GM19372 (cell line): ENCODE data around the gene POLD1.

Source experiments
- ATAC-seq: cut with Tn5 transposase; IDR thresholded peaks from one replicate; pipeline ENCODE4 v1.9.1; 2021; ENCODE audit warnings: mild to moderate bottlenecking, low read depth, moderate library complexity; ENCODE audit not compliant: unreplicated experiment

POLD1 gene

DNA sequence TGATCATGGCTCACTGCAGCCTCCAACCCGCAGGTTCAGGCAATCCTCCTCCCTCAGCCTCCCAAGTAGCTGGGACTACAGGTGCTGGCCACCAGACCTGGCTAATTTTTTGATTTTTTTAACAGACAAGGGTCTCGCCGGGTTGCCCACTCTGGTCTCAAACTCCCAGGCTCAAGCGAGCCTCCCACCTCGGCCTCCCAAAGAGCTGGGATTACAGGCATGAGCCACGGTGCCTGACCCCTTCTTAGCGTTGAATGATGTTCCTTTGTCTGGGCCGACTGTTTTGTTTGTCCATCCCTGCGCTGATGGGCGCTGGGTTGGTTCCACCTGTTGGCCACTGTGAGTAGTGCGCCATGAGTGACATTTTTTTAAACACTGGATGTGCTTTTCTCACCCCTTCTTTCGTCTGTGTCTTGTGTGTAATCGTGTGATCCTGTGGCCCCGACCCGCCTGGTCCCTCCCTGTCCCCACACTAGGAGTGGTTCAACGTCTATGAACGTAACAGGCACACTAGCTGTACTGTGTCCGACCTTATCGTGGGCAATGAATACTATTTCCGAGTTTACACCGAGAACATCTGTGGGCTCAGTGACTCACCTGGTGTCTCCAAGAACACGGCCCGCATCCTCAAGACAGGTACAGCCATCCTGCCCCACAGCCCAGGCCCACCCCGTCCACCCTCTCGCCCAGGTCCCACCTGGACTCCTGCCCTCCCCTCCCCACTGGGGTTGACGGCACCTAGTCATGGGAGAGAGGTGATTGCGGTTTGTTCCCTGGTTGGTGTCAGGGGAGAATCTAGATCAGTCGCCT is 77.1 kb downstream of the POLD1 start:
- ATAC-seq = peak; percentile 46

DNA sequence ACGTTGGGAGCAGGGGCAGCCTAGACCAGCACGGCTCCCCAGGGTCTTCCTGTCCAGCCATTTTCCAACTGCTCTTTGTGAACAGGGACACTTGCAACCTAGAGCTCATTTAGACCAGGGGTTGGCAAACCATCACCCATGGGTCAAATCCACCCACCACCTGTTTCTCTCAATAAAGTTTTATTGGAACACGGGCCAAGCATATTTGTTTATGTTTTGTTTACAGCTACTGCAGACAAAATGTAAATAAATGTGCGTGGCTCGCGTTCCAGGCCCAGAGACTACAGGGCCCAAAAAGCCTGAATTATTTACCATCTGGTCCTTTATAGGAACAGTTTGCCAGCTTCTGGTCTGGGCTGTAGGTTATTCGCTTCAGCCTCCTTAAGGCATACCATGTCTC is 78.8 kb downstream of the POLD1 start:
- ATAC-seq = no peak

DNA sequence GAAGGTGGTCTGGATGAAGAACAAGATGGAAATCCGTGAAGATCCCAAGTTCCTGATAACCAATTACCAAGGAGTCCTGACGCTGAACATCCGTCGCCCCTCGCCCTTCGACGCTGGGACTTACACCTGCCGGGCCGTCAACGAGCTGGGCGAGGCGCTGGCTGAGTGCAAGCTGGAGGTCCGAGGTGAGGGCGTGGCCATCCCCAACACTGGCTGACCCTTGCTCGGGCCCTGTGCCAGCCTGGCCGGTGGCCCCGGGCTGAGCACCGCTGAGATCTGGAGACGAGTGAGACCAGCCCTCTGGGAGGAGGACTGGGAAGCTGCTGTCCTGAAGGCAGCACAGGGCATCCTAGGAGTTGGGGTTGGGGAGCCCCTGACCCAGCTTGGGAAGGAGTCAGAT is 80.2 kb downstream of the POLD1 start:
- ATAC-seq = no peak

DNA sequence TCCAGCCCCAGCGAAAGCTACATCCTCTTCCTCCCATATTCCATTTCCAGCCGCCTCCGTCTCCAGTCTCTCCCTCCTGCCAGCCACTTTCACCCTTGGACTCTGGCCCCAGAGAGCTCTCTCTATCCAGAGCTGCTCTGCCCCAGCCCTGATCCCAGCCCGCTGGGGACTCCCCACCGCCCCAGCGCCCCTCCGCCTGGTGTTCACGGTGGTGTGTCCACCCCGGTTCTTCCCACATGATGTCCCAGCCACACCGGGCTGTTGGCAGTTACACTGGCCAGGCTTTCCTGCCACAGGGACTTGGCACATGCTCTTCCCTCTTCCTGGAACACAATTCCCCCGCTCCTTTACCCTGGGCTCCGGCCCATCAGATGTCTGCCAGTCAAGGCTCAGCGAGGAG is 80.9 kb downstream of the POLD1 start:
- ATAC-seq = no peak

DNA sequence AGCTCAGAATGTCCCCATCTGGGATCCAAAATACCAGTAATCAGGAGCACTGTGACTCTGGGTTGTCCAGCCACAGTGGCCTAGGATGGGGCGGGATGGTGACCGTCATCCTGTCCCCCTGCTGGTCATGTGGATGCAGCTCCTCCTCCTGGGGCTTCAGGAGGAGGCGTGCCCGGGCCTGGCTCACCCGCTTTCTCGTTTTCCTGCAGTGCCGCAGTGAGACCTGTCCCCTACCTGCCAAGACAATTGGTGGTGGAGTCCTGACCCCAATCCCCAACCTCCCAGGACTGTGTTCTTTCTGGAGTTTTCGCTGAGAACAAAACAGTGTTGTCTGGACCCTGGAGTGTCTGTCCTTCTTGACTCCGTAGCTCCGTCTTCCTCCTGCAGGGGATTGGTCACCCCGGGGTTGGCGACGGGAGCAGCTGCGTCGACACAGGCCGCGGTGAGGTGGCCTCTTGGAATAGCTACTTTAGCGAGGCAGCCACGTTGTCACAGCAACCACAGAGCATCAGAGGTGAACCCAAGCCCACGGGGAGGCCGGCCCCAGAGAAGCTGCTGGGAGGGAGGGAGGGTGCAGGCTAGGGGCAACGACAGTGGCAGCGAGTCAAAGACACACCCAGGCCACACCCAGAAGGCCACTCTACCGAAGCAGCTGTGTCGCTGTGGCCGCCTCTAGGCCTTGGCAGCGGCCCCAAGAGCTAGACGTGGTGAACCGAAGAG is 82.0 kb downstream of the POLD1 start:
- ATAC-seq = no peak

DNA sequence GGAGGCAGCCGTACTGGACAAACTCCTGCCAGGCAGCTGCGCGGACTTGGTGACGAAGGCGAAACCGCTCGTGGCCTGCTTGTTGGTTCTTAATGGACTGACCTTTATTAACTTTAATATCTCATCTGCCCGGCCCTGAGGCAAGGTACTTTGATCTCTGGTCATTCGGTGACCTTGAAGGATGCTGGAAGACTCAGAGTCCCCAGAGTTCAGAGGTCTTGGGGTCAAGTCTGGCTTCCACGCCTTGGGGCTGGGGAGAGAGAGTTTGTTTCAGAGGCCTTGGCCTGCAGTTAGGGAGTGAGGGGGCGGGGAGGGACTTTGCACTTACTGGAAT is 82.5 kb downstream of the POLD1 start:
- ATAC-seq = no peak

DNA sequence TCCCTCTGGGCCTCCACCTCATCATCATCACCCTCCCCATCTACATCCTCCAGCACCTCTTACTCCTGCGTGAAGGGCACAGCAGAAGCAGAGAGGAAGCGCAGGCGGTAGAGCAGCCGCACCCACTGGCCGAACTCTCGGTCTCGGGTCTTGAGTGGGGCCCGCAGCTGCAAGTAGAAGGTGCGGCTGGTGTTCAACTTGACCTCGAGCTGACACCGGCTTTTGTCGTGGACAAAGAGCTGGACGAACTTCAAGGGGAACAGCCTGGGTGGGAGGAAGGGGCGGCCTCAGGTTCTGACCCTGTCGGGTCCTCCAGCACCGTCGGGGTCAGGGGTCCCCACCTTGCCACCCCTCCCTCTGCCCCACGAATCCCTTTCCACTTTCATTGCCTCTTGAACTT is 83.4 kb downstream of the POLD1 start:
- no peak for ATAC-seq
